Measurements from ENCODE around the gene TREML1.
"Not testable (repeated sequence)": the region's sequence is repeated elsewhere in the genome, so short reads cannot be mapped to it uniquely, and the experiment has no call there.

TREML1 gene

DNA sequence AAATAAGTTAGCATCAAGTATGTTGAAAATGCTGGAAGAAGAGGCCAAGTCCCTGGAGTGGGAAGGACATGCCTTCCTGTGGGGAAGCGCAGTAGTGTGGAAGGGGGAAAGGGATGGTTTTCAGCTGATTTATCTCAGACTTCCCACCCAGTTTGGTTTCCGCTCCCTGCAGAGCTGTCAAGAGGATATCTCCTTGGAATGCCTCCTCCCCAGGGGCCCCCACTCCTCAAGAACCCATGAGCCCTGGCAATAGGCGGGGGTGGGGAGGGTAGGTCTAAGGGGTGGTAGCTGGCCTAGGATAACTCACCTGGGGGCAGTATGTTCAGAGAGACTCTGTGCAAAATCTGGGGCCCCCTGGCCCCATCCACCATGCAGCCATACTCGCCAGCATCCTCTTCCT is 696 bp downstream of the TREML1 start:
- no peak for DNase-seq (ENCODE audit: low read depth in 1 of 2, low spot score in 1 of 2)

GRCh38 chr6:41150671-41151070 is 3.5 kb downstream of the TREML1 start:
- DNase-seq (ENCODE audit: low read depth in 1 of 2, low spot score in 1 of 2): no peak

- no peak for DNase-seq (ENCODE audit: low read depth in 1 of 2, low spot score in 1 of 2)
These were observed 6.2 kb downstream of the TREML1 start for GRCh38 chr6:41147917-41148316.

DNA sequence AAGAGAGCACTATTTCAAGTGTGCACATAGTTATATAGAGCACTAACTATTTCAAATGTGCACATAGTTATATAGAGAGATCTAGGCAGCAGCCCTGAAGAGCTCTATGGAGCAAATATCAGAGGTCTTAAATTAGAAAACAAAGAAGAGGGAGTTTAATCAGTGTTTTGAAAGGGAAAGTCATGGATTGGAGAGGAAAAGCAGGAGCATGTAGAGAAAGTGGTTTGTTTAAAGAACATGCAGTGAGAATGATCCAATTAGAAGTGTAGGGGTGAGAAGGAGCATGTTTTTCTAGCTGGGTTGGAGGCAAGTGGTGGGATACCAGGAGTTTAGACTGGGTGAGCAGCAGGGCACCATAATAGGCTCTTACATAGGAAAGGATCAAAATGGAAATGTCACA is 17.2 kb downstream of the TREML1 start:
- no peak for DNase-seq (ENCODE audit: low read depth in 1 of 2, low spot score in 1 of 2)

DNA sequence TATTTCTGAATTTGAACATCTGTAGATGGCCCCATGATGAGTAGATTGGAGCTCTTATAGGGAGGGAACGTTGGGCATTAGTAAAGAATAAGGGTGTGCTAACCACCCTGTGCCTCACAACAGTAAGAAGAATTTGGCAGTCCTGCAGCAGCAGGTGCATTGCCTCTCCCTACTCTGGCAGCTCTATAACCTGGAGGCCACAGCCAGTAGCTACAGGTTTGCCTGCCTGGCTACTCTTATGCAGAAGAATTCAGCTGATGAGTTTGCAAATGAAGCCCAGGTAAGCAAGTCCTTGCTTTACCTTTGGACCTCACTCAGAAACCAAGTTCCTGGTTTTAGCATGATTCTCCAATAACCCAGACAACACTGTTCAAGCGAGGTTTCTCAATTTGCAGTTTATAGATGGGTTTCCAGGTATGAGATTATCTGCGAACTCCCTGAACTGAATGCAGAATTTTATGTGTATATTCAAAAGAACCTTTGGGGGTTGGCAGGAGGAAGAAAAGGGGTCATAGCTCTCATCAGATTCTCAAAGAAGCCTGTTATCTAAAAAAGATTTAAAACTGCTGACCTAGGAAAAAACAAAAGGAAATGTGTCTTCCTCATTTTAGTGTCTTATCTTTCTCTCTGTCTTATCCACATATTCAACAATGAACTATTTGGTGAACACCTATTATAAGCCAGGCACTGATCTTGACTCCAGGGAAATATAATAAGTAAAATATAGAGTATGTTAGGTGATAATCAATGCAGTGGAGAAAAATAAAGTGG is 18.9 kb downstream of the TREML1 start:
- no peak for DNase-seq (ENCODE audit: low read depth in 1 of 2, low spot score in 1 of 2)

DNA sequence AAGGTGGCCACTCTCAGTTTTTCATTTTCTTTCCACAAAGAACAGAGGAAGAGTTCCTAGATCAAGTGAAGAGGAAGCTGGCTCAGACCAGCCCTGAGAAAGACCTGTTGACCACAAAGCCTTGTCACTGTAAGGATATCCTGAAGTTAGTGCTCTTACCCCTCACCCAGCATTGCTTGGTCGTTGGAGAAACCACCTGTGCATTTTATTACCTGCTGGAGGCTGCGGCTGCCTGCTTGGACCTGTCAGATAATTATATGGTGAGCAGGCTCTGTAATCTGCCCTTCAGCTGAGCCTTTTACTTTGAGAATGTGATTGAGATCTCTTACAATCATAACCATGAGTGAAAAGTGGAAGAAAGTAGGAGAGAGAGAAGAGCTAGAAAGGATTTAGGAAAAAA is 21.9 kb downstream of the TREML1 start:
- no peak for DNase-seq (ENCODE audit: low read depth in 1 of 2, low spot score in 1 of 2)

- DNase-seq (ENCODE audit: low read depth in 1 of 2, low spot score in 1 of 2): no peak
These were observed 28.9 kb downstream of the TREML1 start for GRCh38 chr6:41125282-41125681.

DNA sequence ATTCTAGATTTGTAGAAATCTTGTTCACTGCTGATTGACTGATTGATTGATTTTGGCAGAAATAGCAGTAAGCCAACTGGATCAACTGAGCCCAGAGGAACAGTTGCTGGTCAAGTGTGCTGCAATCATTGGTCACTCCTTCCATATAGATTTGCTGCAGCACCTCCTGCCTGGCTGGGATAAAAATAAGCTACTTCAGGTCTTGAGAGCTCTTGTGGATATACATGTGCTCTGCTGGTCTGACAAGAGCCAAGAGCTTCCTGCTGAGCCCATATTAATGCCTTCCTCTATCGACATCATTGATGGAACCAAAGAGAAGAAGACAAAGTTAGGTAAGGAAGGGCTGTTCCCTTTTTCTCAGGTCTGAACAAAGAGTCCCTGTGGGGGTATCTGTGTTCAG is 31.2 kb downstream of the TREML1 start:
- DNase-seq (ENCODE audit: low read depth in 1 of 2, low spot score in 1 of 2): no peak

- no peak for DNase-seq (ENCODE audit: low read depth in 1 of 2, low spot score in 1 of 2)
These were observed 31.8 kb downstream of the TREML1 start for GRCh38 chr6:41122373-41122772.

- DNase-seq (ENCODE audit: low read depth in 1 of 2, low spot score in 1 of 2): no peak
These were observed 34.1 kb downstream of the TREML1 start for GRCh38 chr6:41120058-41120457.

DNA sequence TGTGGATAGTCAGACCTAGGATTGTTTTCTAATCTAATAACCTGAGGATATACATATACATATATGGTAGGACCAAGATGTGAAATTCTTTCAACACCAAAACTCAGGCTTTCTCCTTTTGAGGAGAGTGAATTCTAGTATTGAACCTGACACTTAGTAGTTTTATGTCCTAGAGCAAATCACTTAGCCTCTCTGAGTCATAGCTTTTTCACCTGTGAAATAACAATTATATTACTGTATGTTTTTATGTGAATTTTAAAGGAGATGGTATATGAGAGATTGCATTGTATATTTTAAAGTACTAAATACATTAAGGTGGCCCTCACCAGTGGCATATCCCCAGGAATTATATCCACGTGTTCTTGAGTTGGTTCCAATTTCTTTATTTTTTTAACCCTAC is 34.6 kb downstream of the TREML1 start:
- DNase-seq (ENCODE audit: low read depth in 1 of 2, low spot score in 1 of 2): no peak

DNA sequence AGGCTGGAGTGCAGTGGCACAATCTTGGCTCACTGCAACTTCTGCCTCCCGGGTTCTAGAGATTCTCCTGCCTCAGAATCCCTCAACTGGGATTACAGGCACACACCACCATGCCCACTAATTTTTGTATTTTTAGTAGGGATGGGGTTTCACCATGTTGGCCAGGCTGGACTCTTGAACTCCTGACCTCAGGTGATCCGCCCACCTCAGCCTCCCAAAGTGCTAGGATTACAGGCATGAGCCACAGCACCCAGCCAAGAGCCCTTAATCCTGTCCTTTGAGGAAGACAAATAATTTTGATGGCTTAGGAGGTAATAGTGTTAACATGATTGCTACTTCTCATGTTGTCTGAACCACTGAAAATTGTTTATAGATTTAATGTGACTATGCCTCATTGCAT is 39.1 kb downstream of the TREML1 start:
- DNase-seq (ENCODE audit: low read depth in 1 of 2, low spot score in 1 of 2): not testable (repeated sequence)

- no peak for DNase-seq (ENCODE audit: low read depth in 1 of 2, low spot score in 1 of 2)
These were observed 43.1 kb downstream of the TREML1 start for GRCh38 chr6:41111017-41111416.

DNA sequence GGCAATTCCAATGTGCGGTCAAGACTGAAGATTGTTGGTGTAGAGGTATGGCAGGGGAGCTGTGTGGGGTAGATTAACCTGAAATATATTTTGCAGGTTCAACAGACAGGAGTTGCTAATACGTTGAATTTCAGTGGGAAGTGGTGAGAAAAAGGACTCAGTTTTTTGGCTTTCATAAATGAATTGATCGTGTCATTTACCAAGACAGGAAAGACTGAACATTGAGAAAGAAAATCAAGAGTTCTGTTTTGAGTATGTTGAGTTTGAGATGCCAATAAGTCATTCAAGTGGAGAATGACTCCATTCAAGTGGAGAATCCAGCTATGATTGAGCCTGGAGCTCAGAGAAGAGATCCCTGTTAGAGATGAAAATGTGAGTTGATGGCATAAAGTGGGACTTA is 50.3 kb downstream of the TREML1 start:
- no peak for DNase-seq (ENCODE audit: low read depth in 1 of 2, low spot score in 1 of 2)

GRCh38 chr6:41100871-41101287 is 53.3 kb downstream of the TREML1 start:
- no peak for DNase-seq (ENCODE audit: low read depth in 1 of 2, low spot score in 1 of 2)
